ENCODE data around the gene ARRB2. TPM values are rescaled to one million over a fixed set of nuclear protein-coding genes. Genes with fewer than 3 reads are reported as not detected.
A peak's percentile ranks its signal among the peaks of the same experiment; 100 is the strongest.

The ARRB2 gene
- total RNA-seq (2014; rRNA removed; shearing (Covaris generic)), result 28.5 and 40.2 TPM in 2 replicates

- no peaks in the 10 kb centered on the region for H3K36me3 ChIP-seq (replicated peaks; ENCODE audit: control insufficient read depth, insufficient read depth, low read length)
These were observed at the start of gene ARRB2 for GRCh38 chr17:4709794-4710692. Gene ARRB2, plus strand, starts transcription at chr17:4710632. Its CDS starts 90 bp downstream, at chr17:4710722.

DNA sequence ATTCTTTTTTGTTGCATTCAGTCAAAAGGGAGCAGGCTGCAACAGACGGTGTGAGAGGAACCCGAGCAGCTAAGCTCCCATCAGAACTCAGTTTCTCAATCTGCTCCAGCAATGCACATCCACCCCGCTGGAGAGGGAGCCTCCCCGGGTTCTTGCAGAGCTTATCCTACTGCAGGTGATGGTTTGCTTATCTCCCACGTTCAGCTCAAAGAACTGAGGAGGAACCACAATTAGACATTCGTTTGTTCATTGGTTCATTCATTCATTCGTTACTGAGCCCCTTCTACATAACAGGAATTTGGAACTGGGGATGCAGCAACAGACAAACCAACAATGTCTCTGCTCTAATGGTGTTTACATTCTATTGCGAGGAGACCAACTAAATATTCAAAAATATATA is 46.7 kb upstream of the ARRB2 start:
- no peaks in the 10 kb centered on the region for H3K27me3 ChIP-seq (ENCODE audit: control insufficient read depth, insufficient read depth, low read length)
- no peaks in the 10 kb centered on the region for H3K36me3 ChIP-seq (replicated peaks; ENCODE audit: control insufficient read depth, insufficient read depth, low read length)
- no peak overlapping the region for H3K4me3 ChIP-seq (ENCODE audit: insufficient read depth, low read depth, low read length)
- DNase-seq, result no peak

More at GRCh38 chr17:4709794-4710692, at the start of gene ARRB2:
- Histone ChIP-seq H3K4me3 (ENCODE audit: insufficient read depth, low read depth, low read length) (peak within 1 kb of the TSS; percentile 63), H3K27me3 (ENCODE audit: control insufficient read depth, insufficient read depth, low read length) (peaks cover 8% of the 10 kb centered on the region; the same call in 1 of the 2 replicates)
- peak; percentile 99 for DNase-seq

DNA sequence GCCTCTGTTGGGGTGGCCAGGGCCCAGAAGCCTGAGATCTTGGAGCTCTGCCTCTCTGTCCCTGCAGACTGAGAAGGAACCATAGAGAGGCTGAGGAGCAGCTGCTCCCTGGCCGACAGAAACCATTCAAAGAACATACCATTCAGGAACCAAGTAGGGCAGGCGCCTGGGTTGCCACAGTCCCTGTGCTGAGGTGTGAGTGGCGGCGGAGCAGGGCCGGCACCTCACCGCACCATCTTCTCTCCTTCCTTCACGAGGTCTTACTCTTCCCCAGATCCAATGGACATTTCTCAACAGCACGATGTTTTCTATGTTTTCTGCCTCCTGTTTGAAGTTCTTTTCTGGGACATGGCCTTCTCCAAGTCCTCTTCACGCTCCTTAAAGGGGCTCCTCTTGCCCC is 46.2 kb upstream of the ARRB2 start:
- no peaks in the 10 kb centered on the region for H3K27me3 ChIP-seq (ENCODE audit: control insufficient read depth, insufficient read depth, low read length)

GRCh38 chr17:4665027-4665426 is 45.4 kb upstream of the ARRB2 start:
- DNase-seq, result no peak
- H3K4me3 ChIP-seq (ENCODE audit: insufficient read depth, low read depth, low read length), result no peak overlapping the region

More for the DNA sequence above, 46.2 kb upstream of the ARRB2 start:
- no peak overlapping the region for H3K4me3 ChIP-seq (ENCODE audit: insufficient read depth, low read depth, low read length)
- no peaks in the 10 kb centered on the region for H3K36me3 ChIP-seq (replicated peaks; ENCODE audit: control insufficient read depth, insufficient read depth, low read length)
- DNase-seq, result no peak

GRCh38 chr17:4666296-4666695 is 44.1 kb upstream of the ARRB2 start:
- no peak for DNase-seq
- H3K4me3 ChIP-seq (ENCODE audit: insufficient read depth, low read depth, low read length), result no peak overlapping the region
- H3K27me3 ChIP-seq (ENCODE audit: control insufficient read depth, insufficient read depth, low read length), result no peaks in the 10 kb centered on the region
- H3K36me3 ChIP-seq (replicated peaks; ENCODE audit: control insufficient read depth, insufficient read depth, low read length), result peaks cover 6% of the 10 kb centered on the region

More at GRCh38 chr17:4665027-4665426, 45.4 kb upstream of the ARRB2 start:
- H3K27me3 ChIP-seq (ENCODE audit: control insufficient read depth, insufficient read depth, low read length), result no peaks in the 10 kb centered on the region
- no peaks in the 10 kb centered on the region for H3K36me3 ChIP-seq (replicated peaks; ENCODE audit: control insufficient read depth, insufficient read depth, low read length)

DNA sequence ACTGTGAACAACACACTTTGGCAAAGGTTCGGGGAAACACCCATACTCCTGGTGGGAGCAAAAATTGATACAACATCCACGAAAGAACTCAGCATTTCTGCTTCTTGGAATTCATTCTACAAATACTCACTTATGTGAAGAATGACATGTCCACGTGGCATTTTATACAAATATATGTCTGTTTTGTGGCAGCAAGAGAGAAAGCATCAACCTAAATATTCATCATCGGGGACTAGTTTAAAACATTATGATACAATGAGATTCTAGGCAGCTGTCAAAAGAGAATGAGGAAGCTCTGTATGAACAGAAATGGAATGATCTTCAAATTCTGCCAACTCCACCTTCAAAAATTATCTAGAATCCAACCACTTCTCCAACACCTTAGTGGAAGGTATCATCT is 43.3 kb upstream of the ARRB2 start:
- Histone ChIP-seq H3K4me3 (ENCODE audit: insufficient read depth, low read depth, low read length) (no peak overlapping the region), H3K36me3 (replicated peaks; ENCODE audit: control insufficient read depth, insufficient read depth, low read length) (peaks cover 11% of the 10 kb centered on the region), H3K27me3 (ENCODE audit: control insufficient read depth, insufficient read depth, low read length) (no peaks in the 10 kb centered on the region)
- DNase-seq, result no peak

- DNase-seq, result peak; percentile 37
- Histone ChIP-seq H3K4me3 (ENCODE audit: insufficient read depth, low read depth, low read length) (no peak overlapping the region), H3K27me3 (ENCODE audit: control insufficient read depth, insufficient read depth, low read length) (no peaks in the 10 kb centered on the region), H3K36me3 (replicated peaks; ENCODE audit: control insufficient read depth, insufficient read depth, low read length) (peaks cover 48% of the 10 kb centered on the region)
These were observed 38.3 kb upstream of the ARRB2 start for GRCh38 chr17:4672055-4672630.

DNA sequence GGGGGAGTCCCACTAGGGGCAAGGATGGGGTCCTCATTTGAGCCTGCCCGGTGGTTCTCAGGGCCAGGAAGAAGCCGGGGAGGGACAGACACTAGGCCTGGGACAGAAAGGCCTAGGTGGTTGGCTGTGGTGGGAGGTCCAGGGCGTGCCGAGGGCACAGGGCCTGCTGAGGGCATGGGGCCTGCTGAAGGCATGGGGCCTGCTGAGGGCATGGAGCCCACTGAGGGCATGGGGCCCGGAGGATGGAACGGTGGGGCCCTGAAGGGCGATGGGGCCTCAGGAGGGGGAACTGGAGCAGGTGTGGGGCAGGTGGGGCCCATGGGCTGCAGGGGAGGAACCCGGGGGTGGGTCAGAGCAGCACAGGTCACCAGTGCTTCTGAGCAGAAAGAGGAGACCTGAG is 37.7 kb upstream of the ARRB2 start:
- peak; percentile 46 for DNase-seq
- Histone ChIP-seq H3K27me3 (ENCODE audit: control insufficient read depth, insufficient read depth, low read length) (no peaks in the 10 kb centered on the region), H3K4me3 (ENCODE audit: insufficient read depth, low read depth, low read length) (no peak overlapping the region), H3K36me3 (replicated peaks; ENCODE audit: control insufficient read depth, insufficient read depth, low read length) (peaks cover 52% of the 10 kb centered on the region)

- DNase-seq, result no peak
- no peak overlapping the region for H3K4me3 ChIP-seq (ENCODE audit: insufficient read depth, low read depth, low read length)
- no peaks in the 10 kb centered on the region for H3K27me3 ChIP-seq (ENCODE audit: control insufficient read depth, insufficient read depth, low read length)
- H3K36me3 ChIP-seq (replicated peaks; ENCODE audit: control insufficient read depth, insufficient read depth, low read length), result peaks cover 53% of the 10 kb centered on the region
These were observed 37.3 kb upstream of the ARRB2 start for GRCh38 chr17:4673169-4673568.

DNA sequence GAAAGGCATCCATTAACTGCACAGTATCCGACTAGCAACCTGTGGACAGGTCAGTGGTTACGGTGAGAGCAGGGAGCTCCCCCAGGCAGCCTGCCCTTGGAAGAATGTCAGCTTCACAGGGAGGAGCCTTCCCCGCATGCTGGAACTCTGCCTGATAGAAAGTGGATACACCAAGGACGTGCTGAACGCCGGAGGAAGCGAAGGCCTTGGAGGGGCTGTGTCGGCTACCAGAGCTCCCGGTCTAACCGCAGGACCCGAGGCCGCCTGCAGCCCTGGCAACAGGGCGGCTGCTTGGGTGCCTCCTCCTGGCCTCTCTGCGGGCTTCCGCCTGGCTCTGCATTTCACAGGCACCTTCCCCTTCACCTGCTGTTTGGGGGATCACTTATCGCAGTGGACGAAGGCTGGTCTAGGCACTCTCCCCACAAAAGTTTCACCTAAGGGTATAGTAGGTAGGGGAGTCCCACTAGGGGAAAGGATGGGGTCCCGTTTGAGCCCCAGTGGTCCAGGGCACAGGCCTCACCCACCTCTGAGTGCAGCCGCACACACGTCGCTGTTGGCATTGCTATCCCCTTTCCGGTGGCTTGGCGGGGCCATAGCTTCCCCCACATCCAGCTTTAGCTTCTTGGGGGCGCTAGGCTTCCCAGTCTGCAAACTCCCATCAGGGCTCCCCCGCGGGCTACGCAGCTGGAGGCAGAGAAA is 36.3 kb upstream of the ARRB2 start:
- Histone ChIP-seq H3K4me3 (ENCODE audit: insufficient read depth, low read depth, low read length) (no peak overlapping the region), H3K36me3 (replicated peaks; ENCODE audit: control insufficient read depth, insufficient read depth, low read length) (peaks cover 59% of the 10 kb centered on the region)

DNA sequence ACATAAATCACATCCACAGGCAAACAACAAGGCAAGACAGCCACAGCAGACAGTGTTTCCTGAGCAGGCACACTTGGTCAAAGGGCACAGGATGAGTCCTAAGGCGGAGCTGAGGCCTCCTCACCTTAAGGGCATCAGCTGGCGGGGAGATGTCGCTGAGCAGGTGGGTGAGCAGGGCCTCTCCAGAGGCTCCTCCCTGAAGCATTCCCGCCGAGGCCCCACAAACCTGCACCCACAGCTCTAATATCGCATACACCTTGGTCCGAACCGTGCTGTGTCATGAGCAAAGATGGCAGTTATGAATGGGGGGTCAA is 35.8 kb upstream of the ARRB2 start:
- no peak for DNase-seq
- H3K36me3 ChIP-seq (replicated peaks; ENCODE audit: control insufficient read depth, insufficient read depth, low read length), result peaks cover 59% of the 10 kb centered on the region
- H3K27me3 ChIP-seq (ENCODE audit: control insufficient read depth, insufficient read depth, low read length), result no peaks in the 10 kb centered on the region
- H3K4me3 ChIP-seq (ENCODE audit: insufficient read depth, low read depth, low read length), result no peak overlapping the region

More for the DNA sequence above, 36.3 kb upstream of the ARRB2 start:
- no peak for DNase-seq
- H3K27me3 ChIP-seq (ENCODE audit: control insufficient read depth, insufficient read depth, low read length), result no peaks in the 10 kb centered on the region

DNA sequence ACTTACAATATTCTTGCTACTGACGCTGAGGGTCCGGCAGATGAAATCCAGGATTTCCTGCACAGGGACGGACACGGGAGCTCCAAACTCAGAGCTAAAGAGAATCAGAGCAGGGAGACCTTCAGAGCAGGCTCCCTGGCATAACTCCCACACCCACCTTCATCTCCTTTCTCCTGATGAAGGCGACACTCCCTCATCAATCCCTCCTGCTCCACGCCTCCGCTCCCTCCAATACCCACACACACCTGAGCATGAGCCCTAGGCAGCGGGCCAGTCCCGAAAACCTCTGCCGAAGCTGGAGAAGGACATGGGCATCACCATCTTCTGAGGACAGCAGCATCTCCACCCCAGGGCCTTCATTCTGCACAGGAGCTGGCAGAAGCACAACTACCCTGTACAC is 34.6 kb upstream of the ARRB2 start:
- H3K36me3 ChIP-seq (replicated peaks; ENCODE audit: control insufficient read depth, insufficient read depth, low read length), result peaks cover 61% of the 10 kb centered on the region
- H3K27me3 ChIP-seq (ENCODE audit: control insufficient read depth, insufficient read depth, low read length), result no peaks in the 10 kb centered on the region
- no peak for DNase-seq
- H3K4me3 ChIP-seq (ENCODE audit: insufficient read depth, low read depth, low read length), result no peak overlapping the region

- H3K36me3 ChIP-seq (replicated peaks; ENCODE audit: control insufficient read depth, insufficient read depth, low read length), result peaks cover 56% of the 10 kb centered on the region
- no peak for DNase-seq
- no peak overlapping the region for H3K4me3 ChIP-seq (ENCODE audit: insufficient read depth, low read depth, low read length)
- no peaks in the 10 kb centered on the region for H3K27me3 ChIP-seq (ENCODE audit: control insufficient read depth, insufficient read depth, low read length)
These were observed 33.6 kb upstream of the ARRB2 start for GRCh38 chr17:4676791-4677190.

- Histone ChIP-seq H3K4me3 (ENCODE audit: insufficient read depth, low read depth, low read length) (no peak overlapping the region), H3K27me3 (ENCODE audit: control insufficient read depth, insufficient read depth, low read length) (no peaks in the 10 kb centered on the region), H3K36me3 (replicated peaks; ENCODE audit: control insufficient read depth, insufficient read depth, low read length) (peaks cover 57% of the 10 kb centered on the region)
- no peak for DNase-seq
These were observed 31.9 kb upstream of the ARRB2 start for GRCh38 chr17:4678448-4679026.
